ENCODE results near the gene SBF2. TPM values are rescaled to one million over a fixed set of nuclear protein-coding genes. Genes with fewer than 3 reads are reported as not detected.

The SBF2 gene
- total RNA-seq, 4 donors from 2014 or later, result 29.7 to 60.4 (median 36.0) TPM

DNA sequence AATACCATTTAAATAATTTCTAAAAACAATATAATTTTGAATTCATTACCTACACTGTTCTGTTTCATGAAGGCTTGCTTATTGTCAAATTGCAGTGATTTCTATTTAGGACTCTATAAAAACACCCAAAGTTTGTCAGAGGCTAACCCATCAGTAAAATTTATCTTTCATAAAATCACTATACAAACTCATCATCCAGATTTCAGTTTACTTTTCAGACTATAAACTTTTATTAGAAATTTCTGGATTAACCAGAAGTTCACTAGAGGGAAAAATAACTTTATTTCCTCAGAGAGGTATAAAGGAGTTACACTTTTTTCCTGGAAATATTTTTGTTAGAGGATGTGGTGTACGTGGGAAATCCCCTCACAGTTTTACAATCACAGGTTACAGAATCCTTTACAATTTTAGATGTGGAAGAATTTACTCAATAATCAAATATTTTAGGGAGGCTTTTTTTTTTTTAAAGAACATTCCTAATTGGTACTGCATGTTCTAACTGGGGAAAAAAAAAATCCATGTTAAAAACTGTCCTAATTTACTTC, 453.5 kb downstream of the SBF2 start:
- DNase-seq (ENCODE audit: low spot score in 2 of 2), result no peak
- 44 to 55% methylated on average over 1 of the region's 1 CpG for WGBS, 2 donors
- H3K4me3 ChIP-seq (ENCODE audit: low read depth, poor library complexity, severe bottlenecking), result no peak overlapping the region
- intact Hi-C loops (cut with DNase I; ENCODE audit: low total_unique reads), result no loop called here
- no peak for TF ChIP-seq POLR2A (IDR thresholded peaks at IDR 0.05)
- TF ChIP-seq, protein P1, sequence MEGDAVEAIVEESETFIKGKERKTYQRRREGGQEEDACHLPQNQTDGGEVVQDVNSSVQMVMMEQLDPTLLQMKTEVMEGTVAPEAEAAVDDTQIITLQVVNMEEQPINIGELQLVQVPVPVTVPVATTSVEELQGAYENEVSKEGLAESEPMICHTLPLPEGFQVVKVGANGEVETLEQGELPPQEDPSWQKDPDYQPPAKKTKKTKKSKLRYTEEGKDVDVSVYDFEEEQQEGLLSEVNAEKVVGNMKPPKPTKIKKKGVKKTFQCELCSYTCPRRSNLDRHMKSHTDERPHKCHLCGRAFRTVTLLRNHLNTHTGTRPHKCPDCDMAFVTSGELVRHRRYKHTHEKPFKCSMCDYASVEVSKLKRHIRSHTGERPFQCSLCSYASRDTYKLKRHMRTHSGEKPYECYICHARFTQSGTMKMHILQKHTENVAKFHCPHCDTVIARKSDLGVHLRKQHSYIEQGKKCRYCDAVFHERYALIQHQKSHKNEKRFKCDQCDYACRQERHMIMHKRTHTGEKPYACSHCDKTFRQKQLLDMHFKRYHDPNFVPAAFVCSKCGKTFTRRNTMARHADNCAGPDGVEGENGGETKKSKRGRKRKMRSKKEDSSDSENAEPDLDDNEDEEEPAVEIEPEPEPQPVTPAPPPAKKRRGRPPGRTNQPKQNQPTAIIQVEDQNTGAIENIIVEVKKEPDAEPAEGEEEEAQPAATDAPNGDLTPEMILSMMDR (IDR thresholded peaks at IDR 0.05), result no peak

DNA sequence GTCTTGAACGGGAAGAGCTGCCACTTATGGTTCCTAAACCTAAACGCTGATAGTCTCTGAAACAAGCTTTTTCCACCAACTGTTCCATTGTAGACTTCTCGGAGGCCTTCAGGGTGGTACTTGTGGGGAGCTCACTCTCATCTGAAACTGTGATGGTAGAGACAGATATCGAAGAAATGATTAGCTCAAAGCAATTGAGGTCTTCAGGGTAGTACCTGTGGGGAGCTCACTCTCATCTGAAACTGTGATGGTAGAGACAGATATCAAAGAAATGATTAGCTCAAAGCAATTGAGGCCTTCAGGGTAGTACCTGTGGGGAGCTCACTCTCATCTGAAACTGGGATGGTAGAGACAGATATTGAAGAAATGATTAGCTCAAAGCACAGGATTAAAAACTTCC, 454.5 kb downstream of the SBF2 start:
- TF ChIP-seq POLR2A (IDR thresholded peaks at IDR 0.05), result no peak
- TF ChIP-seq, protein P1 (IDR thresholded peaks at IDR 0.05), result no peak
- WGBS, 2 donors, result 93% methylated on average over 4 of the region's 4 CpGs
- no peak overlapping the region for H3K4me3 ChIP-seq (ENCODE audit: low read depth, poor library complexity, severe bottlenecking)
- intact Hi-C loops (cut with DNase I; ENCODE audit: low total_unique reads), result no loop called here
- no peak for DNase-seq (ENCODE audit: low spot score in 2 of 2)

DNA sequence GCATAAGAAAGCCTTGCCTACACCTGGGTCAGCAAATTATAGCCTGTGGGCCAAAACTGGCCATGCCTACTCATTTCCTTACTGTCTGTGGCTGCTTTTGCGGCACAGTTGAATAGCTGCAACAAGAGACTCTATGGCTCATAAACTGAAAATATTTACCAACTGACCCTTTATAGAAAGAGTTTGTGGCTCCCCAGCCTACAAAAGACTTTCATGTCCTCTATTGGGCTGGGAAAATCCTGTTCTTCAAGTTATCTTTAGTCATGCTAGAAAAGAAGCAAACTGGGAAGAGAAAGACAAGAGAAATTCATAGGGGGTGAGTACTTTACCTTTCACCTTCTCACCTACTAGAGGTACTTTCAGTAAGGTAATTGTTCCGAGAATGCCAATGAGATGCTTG, 455.1 kb downstream of the SBF2 start:
- no peak overlapping the region for H3K4me3 ChIP-seq (ENCODE audit: low read depth, poor library complexity, severe bottlenecking)
- WGBS, 2 donors, result 97 to 100% methylated on average over 2 of the region's 2 CpGs
- TF ChIP-seq, protein P1 (IDR thresholded peaks at IDR 0.05), result no peak
- no peak for TF ChIP-seq POLR2A (IDR thresholded peaks at IDR 0.05)
- intact Hi-C loops (cut with DNase I; ENCODE audit: low total_unique reads), result no loop called here
- no peak for DNase-seq (ENCODE audit: low spot score in 2 of 2)

DNA sequence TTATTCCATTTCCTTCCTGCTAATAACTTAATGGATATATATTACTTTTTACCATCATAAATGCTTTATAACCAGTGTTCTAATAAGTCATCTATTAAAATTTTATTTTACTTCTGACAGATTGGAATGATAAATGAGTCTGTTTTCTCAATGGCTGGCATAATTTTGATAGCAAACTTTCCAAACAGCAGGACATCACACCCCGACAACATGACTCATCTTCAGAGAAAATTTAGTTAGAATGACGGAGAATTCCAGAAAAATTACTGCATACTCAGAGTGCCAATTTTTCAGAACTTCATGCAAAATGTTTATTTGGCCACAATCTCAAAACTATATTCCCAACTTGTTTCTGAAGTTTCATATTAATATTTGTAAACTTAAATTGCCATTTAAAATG, 455.8 kb downstream of the SBF2 start:
- TF ChIP-seq, protein P1 (IDR thresholded peaks at IDR 0.05), result no peak
- TF ChIP-seq POLR2A (IDR thresholded peaks at IDR 0.05), result no peak
- H3K4me3 ChIP-seq (ENCODE audit: low read depth, poor library complexity, severe bottlenecking), result no peak overlapping the region
- intact Hi-C loops (cut with DNase I; ENCODE audit: low total_unique reads), result no loop called here
- no peak for DNase-seq (ENCODE audit: low spot score in 2 of 2)
- WGBS, 2 donors, result 51 to 58% methylated on average over 2 of the region's 2 CpGs

DNA sequence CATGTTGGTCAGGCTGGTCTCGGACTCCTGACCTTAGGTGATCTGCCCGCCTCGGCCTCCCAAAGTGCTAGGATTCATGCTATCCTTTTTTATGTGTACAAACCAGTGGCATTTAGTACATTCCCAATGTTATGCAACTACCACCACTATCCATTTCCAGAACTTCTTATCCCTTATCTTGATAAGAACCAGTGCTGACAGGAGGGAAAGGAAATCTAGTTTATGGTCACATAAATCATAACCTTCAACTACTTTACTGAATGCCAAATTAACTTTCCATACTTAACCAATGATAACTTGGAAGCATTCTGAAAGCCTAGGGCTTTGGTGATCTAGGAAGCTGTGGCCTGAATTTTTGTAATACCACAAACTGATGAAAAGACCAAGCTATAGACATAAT, 459.7 kb downstream of the SBF2 start:
- intact Hi-C loops (cut with DNase I; ENCODE audit: low total_unique reads), result no loop called here
- no peak overlapping the region for H3K4me3 ChIP-seq (ENCODE audit: low read depth, poor library complexity, severe bottlenecking)
- no peak for DNase-seq (ENCODE audit: low spot score in 2 of 2)
- 73 to 86% methylated on average over 3 of the region's 3 CpGs for WGBS, 2 donors
- TF ChIP-seq, protein P1 (IDR thresholded peaks at IDR 0.05), result no peak
- no peak for TF ChIP-seq POLR2A (IDR thresholded peaks at IDR 0.05)

DNA sequence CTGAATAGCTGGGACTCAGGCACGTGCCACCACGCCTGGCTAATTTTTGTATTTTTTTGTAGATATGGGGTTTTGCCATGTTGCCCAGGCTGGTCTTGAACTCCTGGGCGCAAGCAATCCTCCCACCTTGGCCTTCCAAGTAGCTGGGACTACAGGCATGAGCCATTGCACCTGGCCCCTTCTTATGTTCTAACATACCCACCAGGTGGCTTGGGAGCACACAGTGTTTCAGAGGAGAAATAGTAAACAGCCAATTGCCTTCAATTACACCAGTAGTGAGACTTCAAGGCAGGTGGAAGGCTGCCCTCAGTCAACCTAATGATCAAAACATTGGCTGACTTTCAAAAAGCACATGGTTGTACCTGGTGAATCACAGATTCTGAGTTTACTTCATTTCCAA, 462.9 kb downstream of the SBF2 start:
- no peak for DNase-seq (ENCODE audit: low spot score in 2 of 2)
- TF ChIP-seq, protein P1 (IDR thresholded peaks at IDR 0.05), result no peak
- TF ChIP-seq POLR2A (IDR thresholded peaks at IDR 0.05), result no peak
- whole genome bisulfite sequencing, 2 donors, result 96 to 100% methylated on average over 3 of the region's 3 CpGs
- no peak overlapping the region for H3K4me3 ChIP-seq (ENCODE audit: low read depth, poor library complexity, severe bottlenecking)
- intact Hi-C loops (cut with DNase I; ENCODE audit: low total_unique reads), result no loop called here

All from lower leg skin (tissue), 4 donors.